Measurements from ENCODE around the gene RAB25. TPM values are rescaled to one million over a fixed set of nuclear protein-coding genes. Genes with fewer than 3 reads are reported as not detected.

RAB25 gene
- not detected for polyA plus RNA-seq (2012; ENCODE audit: insufficient read length, low read depth)

- TF ChIP-seq TAF1 (IDR thresholded peaks at IDR 0.05; ENCODE audit: borderline replicate concordance, insufficient read depth, low read length) (no peak), POLR2AphosphoS5 (IDR thresholded peaks at IDR 0.05; ENCODE audit: low read depth, low read length) (no peak), FOXP2 (optimal IDR thresholded peaks at IDR 0.05; ENCODE audit: borderline replicate concordance, extremely low read depth, extremely low read length, insufficient read depth) (no peak), REST (IDR thresholded peaks at IDR 0.05; ENCODE audit: insufficient read depth in 1 of 2, low read depth in 2 of 2, low read length in 2 of 2) (no peak), SIN3A (IDR thresholded peaks at IDR 0.05; ENCODE audit: borderline replicate concordance, insufficient read depth, low read length) (no peak)
Measured at GRCh38 chr1:156060937-156061636, at the start of gene RAB25. TSS of gene RAB25 (plus strand) at chr1:156061160. CDS start at chr1:156061401, 241 bp downstream.

DNA sequence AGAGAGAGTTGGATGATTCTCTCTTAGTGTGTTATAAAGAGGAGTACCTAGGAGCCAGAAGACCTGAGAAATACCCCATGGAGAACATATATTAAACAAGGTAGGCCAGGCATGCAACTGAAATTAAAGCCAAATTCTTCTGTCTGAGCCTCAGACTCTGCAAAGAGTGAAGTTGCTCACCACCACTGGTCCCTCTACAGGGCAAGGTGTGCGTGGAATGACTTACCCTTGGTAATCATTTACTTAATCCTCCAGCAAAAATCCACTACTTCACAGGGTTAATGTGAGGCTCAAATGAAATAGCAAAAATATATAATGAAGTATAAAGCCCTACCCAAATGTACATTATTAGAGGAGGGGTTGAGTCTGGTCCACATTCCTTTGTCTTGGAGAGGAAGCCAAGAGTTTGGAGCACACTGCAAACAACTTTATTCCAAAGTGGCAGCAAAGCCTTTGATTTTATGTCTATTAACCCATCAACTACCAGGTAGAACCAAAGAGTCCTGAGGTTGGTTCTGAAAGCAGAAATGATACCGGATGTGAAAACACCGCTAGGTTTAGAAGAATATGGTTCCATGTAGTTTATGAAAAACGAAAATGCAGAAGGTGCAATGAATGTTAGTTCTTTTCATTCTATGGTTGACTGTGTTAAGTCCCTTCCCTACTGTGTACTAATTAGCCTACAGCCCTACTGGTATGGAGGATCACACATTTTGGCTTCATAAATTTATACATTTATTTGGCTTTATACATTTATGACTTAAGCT, 48.7 kb upstream of the RAB25 start:
- TF ChIP-seq SIN3A (IDR thresholded peaks at IDR 0.05; ENCODE audit: borderline replicate concordance, insufficient read depth, low read length) (no peak), FOXP2 (optimal IDR thresholded peaks at IDR 0.05; ENCODE audit: borderline replicate concordance, extremely low read depth, extremely low read length, insufficient read depth) (no peak), REST (IDR thresholded peaks at IDR 0.05; ENCODE audit: insufficient read depth in 1 of 2, low read depth in 2 of 2, low read length in 2 of 2) (no peak), POLR2AphosphoS5 (IDR thresholded peaks at IDR 0.05; ENCODE audit: low read depth, low read length) (no peak), TAF1 (IDR thresholded peaks at IDR 0.05; ENCODE audit: borderline replicate concordance, insufficient read depth, low read length) (no peak)

- TF ChIP-seq TAF1 (IDR thresholded peaks at IDR 0.05; ENCODE audit: borderline replicate concordance, insufficient read depth, low read length): no peak
- TF ChIP-seq SIN3A (IDR thresholded peaks at IDR 0.05; ENCODE audit: borderline replicate concordance, insufficient read depth, low read length): no peak
- TF ChIP-seq FOXP2 (optimal IDR thresholded peaks at IDR 0.05; ENCODE audit: borderline replicate concordance, extremely low read depth, extremely low read length, insufficient read depth): no peak
- TF ChIP-seq POLR2AphosphoS5 (IDR thresholded peaks at IDR 0.05; ENCODE audit: low read depth, low read length): no peak
- TF ChIP-seq REST (IDR thresholded peaks at IDR 0.05; ENCODE audit: insufficient read depth in 1 of 2, low read depth in 2 of 2, low read length in 2 of 2): no peak
Measured at GRCh38 chr1:156014829-156015228, 46.1 kb upstream of the RAB25 start.

- TF ChIP-seq POLR2AphosphoS5 (IDR thresholded peaks at IDR 0.05; ENCODE audit: low read depth, low read length): no peak
- no peak for TF ChIP-seq SIN3A (IDR thresholded peaks at IDR 0.05; ENCODE audit: borderline replicate concordance, insufficient read depth, low read length)
- no peak for TF ChIP-seq FOXP2 (optimal IDR thresholded peaks at IDR 0.05; ENCODE audit: borderline replicate concordance, extremely low read depth, extremely low read length, insufficient read depth)
- TF ChIP-seq TAF1 (IDR thresholded peaks at IDR 0.05; ENCODE audit: borderline replicate concordance, insufficient read depth, low read length): no peak
- no peak for TF ChIP-seq REST (IDR thresholded peaks at IDR 0.05; ENCODE audit: insufficient read depth in 1 of 2, low read depth in 2 of 2, low read length in 2 of 2)
Measured at GRCh38 chr1:156019946-156020292, 41.0 kb upstream of the RAB25 start.

All from PFSK-1 (cell line).